ENCODE measurements around the gene ADCY9. TPM values are rescaled to one million over a fixed set of nuclear protein-coding genes. Genes with fewer than 3 reads are reported as not detected.

The ADCY9 gene
- total and polyA plus RNA-seq, 2 experiments from 2014 or later: 1.9 to 21.9 TPM

DNA sequence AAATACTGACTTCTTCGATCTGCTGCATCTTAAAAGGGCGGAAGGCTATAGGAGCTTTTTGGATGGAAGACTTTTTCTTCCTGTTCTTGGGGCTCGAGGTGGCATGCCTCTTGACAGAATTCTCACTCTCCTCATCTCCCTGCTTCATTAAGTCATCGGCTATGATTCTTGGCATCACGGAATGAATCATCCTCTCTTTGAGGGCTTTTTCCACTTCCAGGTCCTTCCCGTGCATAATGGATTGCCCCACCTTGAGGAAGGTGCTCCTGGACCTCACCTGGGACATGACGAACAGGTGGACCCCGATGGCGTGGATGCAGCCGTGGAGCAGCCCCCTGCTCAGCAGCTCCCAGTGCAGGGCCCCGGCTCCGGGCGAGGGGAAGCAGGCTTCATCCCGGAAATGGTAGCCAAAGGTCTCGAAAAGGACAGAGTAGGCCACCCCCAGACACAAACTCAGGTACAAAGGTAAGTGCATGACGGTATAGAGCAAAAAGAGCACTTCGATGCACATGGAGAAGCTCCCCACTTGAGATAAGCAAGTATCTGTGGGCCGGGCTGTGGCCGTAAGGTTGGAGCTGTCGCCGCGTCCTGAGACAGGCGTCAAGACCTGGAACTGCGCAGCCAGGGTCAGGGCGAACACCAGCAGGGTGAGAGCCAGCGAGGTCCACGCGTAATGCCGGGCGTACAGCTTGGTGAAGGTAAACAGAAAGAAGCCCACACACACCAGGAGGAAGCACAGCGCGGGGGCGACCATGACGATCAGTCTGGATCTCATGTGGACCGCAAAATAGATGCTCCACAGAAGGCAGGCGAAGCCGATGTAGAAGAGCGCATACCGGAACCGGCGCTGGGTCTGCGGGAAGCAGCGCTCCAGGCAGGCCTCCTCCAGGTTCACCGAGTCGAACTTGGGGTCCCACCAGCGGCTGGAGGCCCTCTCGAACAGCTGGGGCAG, 1.7 kb downstream of the ADCY9 start:
- peak overlapping the region; percentile 91 for H3K4me2 ChIP-seq (ENCODE audit: unreplicated experiment)
- no peaks in the 10 kb centered on the region for H4K20me1 ChIP-seq (ENCODE audit: insufficient read depth)
- peak; percentile 55 for DNase-seq
- 0 out of 2 replicates have a peak, but pooled peaks cover 7% of the 10 kb centered on the region for H3F3A ChIP-seq (ENCODE audit: insufficient read depth)
- H3K9me3 ChIP-seq (ENCODE audit: low read depth): no peaks in the 10 kb centered on the region
- peak overlapping the region; percentile 80 for H2AFZ ChIP-seq
- peaks cover 42% of the 10 kb centered on the region for H3K4me1 ChIP-seq (ENCODE audit: insufficient read depth)
- no peak overlapping the region for H3K27ac ChIP-seq
- TF ChIP-seq EZH2phosphoT487 (IDR thresholded peaks at IDR 0.05; ENCODE audit: insufficient read depth, low read depth): no peak
- no peaks in the 10 kb centered on the region for H3K27me3 ChIP-seq (replicated peaks; ENCODE audit: insufficient read depth)
- peaks cover 60% of the 10 kb centered on the region for H3K79me2 ChIP-seq (ENCODE audit: insufficient read depth)
- in situ Hi-C loops (cut with MboI): loop anchor here (10.0 kb wide), 1 partner anchor 60 kb away; no protein-coding TSS in a partner anchor
- no peaks in the 10 kb centered on the region for H3K9me2 ChIP-seq (ENCODE audit: insufficient read depth)
- 62 to 63% methylated on average over 46 to 47 of the region's 47 CpGs for WGBS, 2 experiments (ENCODE audit: low coverage in 1 of 2, low lambda C conversion rate in 2 of 2, missing lambda C conversion rate in 2 of 2)
- no peaks in the 10 kb centered on the region for H3K36me3 ChIP-seq (ENCODE audit: low read depth)
- H3K4me3 ChIP-seq: peak overlapping the region; percentile 71
- peak overlapping the region; percentile 65 for H3K9ac ChIP-seq

DNA sequence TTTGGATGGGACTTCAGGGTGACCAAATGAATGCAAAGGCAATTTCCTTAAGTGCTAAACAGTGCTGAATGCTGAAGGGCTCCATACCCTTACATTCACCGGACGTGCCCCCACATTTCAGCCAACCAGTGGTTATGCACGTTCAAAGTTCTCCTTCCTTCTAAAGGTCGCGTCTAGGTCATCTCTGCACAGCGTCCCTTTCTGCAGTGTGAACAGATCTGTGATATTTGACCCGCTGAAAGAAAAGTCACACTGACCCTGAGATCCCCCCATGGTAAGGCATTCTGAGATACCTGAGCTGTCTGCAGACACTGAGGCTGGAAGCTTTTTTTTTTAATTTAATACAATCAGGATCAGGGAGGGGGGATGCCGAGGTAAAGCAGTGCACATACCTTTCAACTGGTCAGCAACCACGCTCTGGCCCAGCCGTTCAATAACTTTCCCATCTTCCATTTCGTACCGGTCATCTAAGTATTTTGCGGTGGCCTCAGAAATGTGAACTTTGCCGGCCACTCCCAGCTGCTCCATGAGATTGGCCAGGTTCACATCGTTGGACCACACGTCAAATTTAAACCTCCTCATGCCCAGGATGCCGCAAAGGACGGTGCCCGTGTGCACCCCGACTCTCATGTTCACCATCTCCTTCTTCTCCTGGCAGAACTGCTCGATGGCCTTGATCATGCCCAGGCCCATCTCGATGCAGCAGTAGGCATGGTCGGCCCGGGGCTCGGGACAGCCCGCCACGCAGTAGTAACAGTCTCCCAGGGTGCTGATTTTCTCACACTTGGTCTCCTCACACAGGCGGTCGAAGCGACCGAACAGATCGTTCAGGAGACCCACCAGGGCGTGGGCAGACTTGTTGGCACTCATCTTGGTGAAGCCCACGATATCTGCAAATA, 2.6 kb downstream of the ADCY9 start:
- TF ChIP-seq EZH2 (IDR thresholded peaks at IDR 0.05; ENCODE audit: insufficient read depth, poor library complexity, severe bottlenecking) (no peak), EZH2phosphoT487 (IDR thresholded peaks at IDR 0.05; ENCODE audit: insufficient read depth, low read depth) (no peak)
- 47 to 49% methylated on average over 33 to 34 of the region's 34 CpGs for WGBS, 2 experiments (ENCODE audit: low coverage in 1 of 2, low lambda C conversion rate in 2 of 2, missing lambda C conversion rate in 2 of 2)
- Histone ChIP-seq H3K4me1 (ENCODE audit: insufficient read depth) (peaks cover 42% of the 10 kb centered on the region), H3K4me3 (peak overlapping the region; percentile 71), H3K27ac (no peak overlapping the region), H3K27me3 (replicated peaks; ENCODE audit: insufficient read depth) (no peaks in the 10 kb centered on the region), H3K4me2 (ENCODE audit: unreplicated experiment) (peak overlapping the region; percentile 91), H3K9me3 (ENCODE audit: low read depth) (no peaks in the 10 kb centered on the region), H3K9me2 (ENCODE audit: insufficient read depth) (no peaks in the 10 kb centered on the region), H3K79me2 (ENCODE audit: insufficient read depth) (peaks cover 65% of the 10 kb centered on the region), H3K36me3 (ENCODE audit: low read depth) (no peaks in the 10 kb centered on the region), H3K9ac (peak overlapping the region; percentile 76), H3F3A (ENCODE audit: insufficient read depth) (0 out of 2 replicates have a peak, but pooled peaks cover 7% of the 10 kb centered on the region), H2AFZ (no peak overlapping the region), H4K20me1 (ENCODE audit: insufficient read depth) (no peaks in the 10 kb centered on the region)
- DNase-seq: peak; percentile 32
- in situ Hi-C loops (cut with MboI): loop anchor here (10.0 kb wide), 1 partner anchor 61 kb away; no protein-coding TSS in a partner anchor

DNA sequence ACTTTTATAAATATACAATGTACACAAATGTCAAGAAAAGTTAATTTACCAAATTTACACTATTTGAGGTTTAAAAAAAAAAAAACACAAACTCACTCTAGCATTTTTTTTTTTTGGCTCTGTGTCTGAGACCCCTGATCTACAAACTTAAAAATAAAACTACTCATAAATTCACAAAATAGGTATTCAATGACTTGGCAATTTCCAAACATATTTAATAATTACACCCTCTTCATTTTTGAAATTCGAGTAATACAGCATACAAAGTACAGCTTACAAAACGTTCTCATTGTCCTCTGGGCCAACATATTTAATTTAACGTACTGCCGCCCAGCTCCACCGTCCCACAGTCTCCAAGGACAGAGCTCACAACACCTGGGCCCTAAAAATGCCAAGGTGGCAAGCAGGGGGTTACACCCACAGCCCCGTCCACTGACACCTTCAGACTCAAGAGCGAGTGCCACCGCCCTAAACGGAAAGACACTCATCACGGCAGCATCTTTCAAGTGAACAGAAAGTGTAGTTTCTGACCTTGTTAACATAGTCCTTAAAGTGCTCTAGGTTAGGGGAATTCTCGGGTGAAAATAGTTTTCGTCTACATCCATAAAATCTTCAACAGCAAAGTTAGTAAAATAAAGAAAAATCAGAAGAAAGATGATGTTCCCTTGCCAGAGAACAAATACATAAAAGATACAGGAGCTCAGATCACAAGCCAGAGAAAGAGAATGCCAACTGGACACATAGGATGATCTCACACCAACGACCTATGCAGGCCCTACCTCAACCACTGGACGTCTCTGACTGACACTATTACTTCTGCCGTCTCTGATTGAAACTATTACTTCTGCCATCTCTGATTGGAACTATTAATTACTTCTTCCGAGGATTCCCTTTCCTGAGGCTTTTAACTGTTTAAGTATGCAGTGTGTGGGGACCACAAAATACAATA, 4.2 kb downstream of the ADCY9 start:
- Histone ChIP-seq H2AFZ (peak overlapping the region; percentile 72), H3K36me3 (ENCODE audit: low read depth) (no peaks in the 10 kb centered on the region), H3K9ac (peak overlapping the region; percentile 76), H3K4me2 (ENCODE audit: unreplicated experiment) (peak overlapping the region; percentile 91), H3K4me1 (ENCODE audit: insufficient read depth) (peaks cover 39% of the 10 kb centered on the region), H3K27ac (peak overlapping the region; percentile 51), H3F3A (ENCODE audit: insufficient read depth) (0 out of 2 replicates have a peak, but pooled peaks cover 7% of the 10 kb centered on the region), H3K9me3 (ENCODE audit: low read depth) (no peaks in the 10 kb centered on the region), H3K9me2 (ENCODE audit: insufficient read depth) (no peaks in the 10 kb centered on the region), H4K20me1 (ENCODE audit: insufficient read depth) (no peaks in the 10 kb centered on the region), H3K27me3 (replicated peaks; ENCODE audit: insufficient read depth) (no peaks in the 10 kb centered on the region), H3K79me2 (ENCODE audit: insufficient read depth) (peaks cover 72% of the 10 kb centered on the region), H3K4me3 (peak overlapping the region; percentile 71)
- peak; percentile 80 for DNase-seq
- WGBS, 2 experiments (ENCODE audit: low coverage in 1 of 2, low lambda C conversion rate in 2 of 2, missing lambda C conversion rate in 2 of 2): 3 to 5% methylated on average over 16 of the region's 16 CpGs
- in situ Hi-C loops (cut with MboI): loop anchor here (10.0 kb wide), 1 partner anchor 63 kb away; no protein-coding TSS in a partner anchor
- TF ChIP-seq EZH2phosphoT487 (IDR thresholded peaks at IDR 0.05; ENCODE audit: insufficient read depth, low read depth): no peak
